ENCODE measurements around the gene TMEM235.

Gene TMEM235

DNA sequence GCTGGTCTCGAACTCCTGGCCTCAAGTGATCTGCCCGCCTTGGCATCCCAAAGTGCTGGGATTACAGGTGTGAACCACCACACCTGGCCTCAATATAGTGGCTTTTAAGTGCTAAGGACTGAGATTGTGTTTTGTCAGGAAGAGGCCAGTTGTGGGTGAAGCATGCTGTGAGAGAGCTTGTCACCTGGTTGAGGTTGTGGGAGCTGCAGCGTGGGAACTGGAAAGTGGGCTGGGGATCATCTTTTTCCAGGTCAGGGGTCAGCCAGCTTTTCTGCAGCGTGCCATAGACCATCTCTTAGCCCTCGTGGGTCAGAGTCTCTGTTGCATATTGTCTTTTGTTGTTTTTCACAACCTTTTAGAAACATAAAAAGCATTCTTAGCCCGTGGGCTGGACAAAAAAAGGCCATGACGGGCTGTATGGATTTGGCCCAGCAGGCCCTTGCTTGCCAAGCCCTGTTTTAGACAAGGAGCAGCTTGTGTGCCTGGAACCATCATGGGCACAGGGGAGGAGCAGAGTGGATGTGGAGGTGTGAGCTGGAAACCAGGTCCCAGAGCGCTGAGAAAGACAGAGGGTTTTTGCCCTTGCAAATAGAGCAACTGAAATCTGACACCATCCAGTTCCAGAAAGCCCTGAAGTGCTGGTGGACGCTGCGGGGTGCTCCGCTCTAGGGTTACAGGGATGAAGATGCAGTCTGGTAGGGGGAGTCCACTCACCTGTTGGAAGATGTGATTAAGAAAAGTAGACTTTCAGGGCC is 11.9 kb upstream of the TMEM235 start:
- H4K20me1 ChIP-seq (ENCODE audit: insufficient read depth, low read length), result peaks cover 13% of the 10 kb centered on the region; the same call in 1 of the 2 replicates
- no peaks in the 10 kb centered on the region for H3K9me3 ChIP-seq (ENCODE audit: insufficient read depth, low read length, severe bottlenecking)
- DNase-seq (no peak), ATAC-seq (ENCODE audit: insufficient read depth, low read depth) (no peak)
- no peak overlapping the region for H3K4me3 ChIP-seq (ENCODE audit: low read depth in 1 of 2, low read length in 2 of 2)
- H3K9ac ChIP-seq (ENCODE audit: low read depth, low read length), result no peak overlapping the region
- no peaks in the 10 kb centered on the region for H3K27me3 ChIP-seq (ENCODE audit: insufficient read depth, low read length, poor library complexity)
- no peak overlapping the region for H3K27ac ChIP-seq (ENCODE audit: low read length)
- H3K4me1 ChIP-seq (ENCODE audit: insufficient read depth, low read length), result peaks cover 20% of the 10 kb centered on the region
- H2AFZ ChIP-seq (ENCODE audit: low read depth, low read length), result no peak overlapping the region
- TF ChIP-seq, protein P1, sequence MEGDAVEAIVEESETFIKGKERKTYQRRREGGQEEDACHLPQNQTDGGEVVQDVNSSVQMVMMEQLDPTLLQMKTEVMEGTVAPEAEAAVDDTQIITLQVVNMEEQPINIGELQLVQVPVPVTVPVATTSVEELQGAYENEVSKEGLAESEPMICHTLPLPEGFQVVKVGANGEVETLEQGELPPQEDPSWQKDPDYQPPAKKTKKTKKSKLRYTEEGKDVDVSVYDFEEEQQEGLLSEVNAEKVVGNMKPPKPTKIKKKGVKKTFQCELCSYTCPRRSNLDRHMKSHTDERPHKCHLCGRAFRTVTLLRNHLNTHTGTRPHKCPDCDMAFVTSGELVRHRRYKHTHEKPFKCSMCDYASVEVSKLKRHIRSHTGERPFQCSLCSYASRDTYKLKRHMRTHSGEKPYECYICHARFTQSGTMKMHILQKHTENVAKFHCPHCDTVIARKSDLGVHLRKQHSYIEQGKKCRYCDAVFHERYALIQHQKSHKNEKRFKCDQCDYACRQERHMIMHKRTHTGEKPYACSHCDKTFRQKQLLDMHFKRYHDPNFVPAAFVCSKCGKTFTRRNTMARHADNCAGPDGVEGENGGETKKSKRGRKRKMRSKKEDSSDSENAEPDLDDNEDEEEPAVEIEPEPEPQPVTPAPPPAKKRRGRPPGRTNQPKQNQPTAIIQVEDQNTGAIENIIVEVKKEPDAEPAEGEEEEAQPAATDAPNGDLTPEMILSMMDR (IDR thresholded peaks at IDR 0.05; ENCODE audit: borderline replicate concordance, extremely low read depth, low read length, poor library complexity, severe bottlenecking), result no peak
- TF ChIP-seq EZH2 (IDR thresholded peaks at IDR 0.05; ENCODE audit: borderline replicate concordance, low read depth, low read length, severe bottlenecking), result no peak
- peaks cover 86% of the 10 kb centered on the region for H3K36me3 ChIP-seq (ENCODE audit: insufficient read depth, low read length)
- no peak overlapping the region for H3K4me2 ChIP-seq (ENCODE audit: insufficient read depth, low read length)
- peaks cover 56% of the 10 kb centered on the region for H3K79me2 ChIP-seq (ENCODE audit: insufficient read depth, low read length)

DNA sequence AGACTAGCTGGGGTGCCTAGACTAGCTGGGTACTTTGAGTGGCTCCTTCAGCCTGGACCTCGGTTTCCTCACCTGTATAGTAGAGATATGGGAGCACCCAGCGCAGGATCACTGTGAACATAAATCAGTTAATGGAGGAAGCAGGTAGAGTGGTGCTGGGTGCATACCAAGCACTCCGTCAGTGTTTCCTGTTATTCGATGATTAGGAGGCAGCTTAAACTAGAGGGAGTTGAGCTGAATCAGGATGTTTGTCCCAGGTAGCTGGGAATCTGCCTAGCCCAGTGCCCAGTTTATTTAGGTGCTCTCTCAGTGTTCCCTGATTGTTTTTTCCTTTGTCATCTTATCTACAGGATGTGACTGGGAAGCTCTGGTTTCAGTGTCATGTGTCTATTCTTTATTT is 8.4 kb upstream of the TMEM235 start:
- no peak for DNase-seq
- peaks cover 63% of the 10 kb centered on the region for H3K36me3 ChIP-seq (ENCODE audit: insufficient read depth, low read length)
- H3K4me1 ChIP-seq (ENCODE audit: insufficient read depth, low read length), result no peaks in the 10 kb centered on the region
- ATAC-seq (ENCODE audit: insufficient read depth, low read depth), result no peak
- no peak overlapping the region for H3K9ac ChIP-seq (ENCODE audit: low read depth, low read length)
- H3K4me3 ChIP-seq (ENCODE audit: low read depth in 1 of 2, low read length in 2 of 2), result no peak overlapping the region
- H3K27ac ChIP-seq (ENCODE audit: low read length), result no peak overlapping the region
- H3K79me2 ChIP-seq (ENCODE audit: insufficient read depth, low read length), result peaks cover 26% of the 10 kb centered on the region
- TF ChIP-seq, protein P1 (IDR thresholded peaks at IDR 0.05; ENCODE audit: borderline replicate concordance, extremely low read depth, low read length, poor library complexity, severe bottlenecking), result no peak
- no peak for TF ChIP-seq EZH2 (IDR thresholded peaks at IDR 0.05; ENCODE audit: borderline replicate concordance, low read depth, low read length, severe bottlenecking)
- no peaks in the 10 kb centered on the region for H3K9me3 ChIP-seq (ENCODE audit: insufficient read depth, low read length, severe bottlenecking)
- no peak overlapping the region for H3K4me2 ChIP-seq (ENCODE audit: insufficient read depth, low read length)
- no peak overlapping the region for H2AFZ ChIP-seq (ENCODE audit: low read depth, low read length)
- peaks cover 13% of the 10 kb centered on the region; the same call in 1 of the 2 replicates for H4K20me1 ChIP-seq (ENCODE audit: insufficient read depth, low read length)
- H3K27me3 ChIP-seq (ENCODE audit: insufficient read depth, low read length, poor library complexity), result no peaks in the 10 kb centered on the region

DNA sequence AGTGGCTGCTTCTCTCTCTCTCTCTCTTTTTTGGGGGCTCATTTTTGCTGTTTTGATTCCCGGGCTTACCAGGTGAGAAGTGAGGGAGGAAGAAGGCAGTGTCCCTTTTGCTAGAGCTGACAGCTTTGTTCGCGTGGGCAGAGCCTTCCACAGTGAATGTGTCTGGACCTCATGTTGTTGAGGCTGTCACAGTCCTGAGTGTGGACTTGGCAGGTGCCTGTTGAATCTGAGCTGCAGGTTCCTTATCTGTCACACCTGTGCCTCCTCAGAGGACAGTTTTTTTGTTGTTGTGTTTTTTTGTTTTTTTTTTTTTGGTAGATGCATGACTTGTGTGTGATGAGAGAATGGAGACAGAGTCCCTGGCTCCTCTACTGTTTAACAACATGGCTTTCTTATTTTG is 7.7 kb upstream of the TMEM235 start:
- no peak overlapping the region for H3K4me3 ChIP-seq (ENCODE audit: low read depth in 1 of 2, low read length in 2 of 2)
- H2AFZ ChIP-seq (ENCODE audit: low read depth, low read length), result no peak overlapping the region
- H3K4me1 ChIP-seq (ENCODE audit: insufficient read depth, low read length), result no peaks in the 10 kb centered on the region
- H3K9me3 ChIP-seq (ENCODE audit: insufficient read depth, low read length, severe bottlenecking), result no peaks in the 10 kb centered on the region
- H3K27ac ChIP-seq (ENCODE audit: low read length), result no peak overlapping the region
- H3K79me2 ChIP-seq (ENCODE audit: insufficient read depth, low read length), result peaks cover 20% of the 10 kb centered on the region
- no peak overlapping the region for H3K4me2 ChIP-seq (ENCODE audit: insufficient read depth, low read length)
- H3K27me3 ChIP-seq (ENCODE audit: insufficient read depth, low read length, poor library complexity), result no peaks in the 10 kb centered on the region
- peaks cover 58% of the 10 kb centered on the region for H3K36me3 ChIP-seq (ENCODE audit: insufficient read depth, low read length)
- TF ChIP-seq, protein P1 (IDR thresholded peaks at IDR 0.05; ENCODE audit: borderline replicate concordance, extremely low read depth, low read length, poor library complexity, severe bottlenecking), result no peak
- TF ChIP-seq EZH2 (IDR thresholded peaks at IDR 0.05; ENCODE audit: borderline replicate concordance, low read depth, low read length, severe bottlenecking), result no peak
- no peak for ATAC-seq (ENCODE audit: insufficient read depth, low read depth)
- no peak overlapping the region for H3K9ac ChIP-seq (ENCODE audit: low read depth, low read length)
- DNase-seq, result no peak
- H4K20me1 ChIP-seq (ENCODE audit: insufficient read depth, low read length), result peaks cover 13% of the 10 kb centered on the region; the same call in 1 of the 2 replicates
